Activated CD8-positive, alpha-beta memory T cell treated with anti-CD3 and anti-CD28 coated beads, Interleukin-2, amount 10 ng/mL, durations not matched to agents 7 days and 5 days (primary cell): ENCODE measurements around the gene PPM1J. TPM values are rescaled to one million over a fixed set of nuclear protein-coding genes. Genes with fewer than 3 reads are reported as not detected.

Experiments
- ATAC-seq: fragments of 150-1000 bp; cut with Tn5 transposase; one replicate; pipeline ENCODE4 v1.10.0; 2021; ENCODE audit warnings: moderate library complexity
- CTCF ChIA-PET: fragments of 350-600 bp; sonication (Branson Sonifier 250); formaldehyde crosslinking; loops from one replicate; lab custom pipeline; 2021; ENCODE audit warnings: antibody characterized with exemption; lab: Charles Lee
- DNase-seq: peaks from one replicate; pipeline ENCODE4 v3.0.0-alpha.2; 2020
- H3K27ac Mint-ChIP-seq: one replicate; pipeline ENCODE4 v1.8.0; 2021; ENCODE audit warnings: mild to moderate bottlenecking, mixed read lengths
- H3K27me3 Mint-ChIP-seq: one replicate; pipeline ENCODE4 v1.8.0; 2021; ENCODE audit warnings: mixed read lengths
- H3K36me3 Mint-ChIP-seq: one replicate; pipeline ENCODE4 v1.8.0; 2021; ENCODE audit warnings: mild to moderate bottlenecking, mixed read lengths
- H3K4me1 Mint-ChIP-seq: one replicate; pipeline ENCODE4 v1.8.0; 2021; ENCODE audit warnings: mixed read lengths
- H3K4me3 Mint-ChIP-seq: one replicate; pipeline ENCODE4 v1.8.0; 2021; ENCODE audit warnings: mild to moderate bottlenecking, moderate library complexity, mixed read lengths
- H3K9me3 Mint-ChIP-seq: one replicate; pipeline ENCODE4 v1.8.0; 2022; ENCODE audit warnings: low read depth, mixed read lengths
- total RNA-seq, 2 experiments: library from RNA; stranded (reverse); gene quantifications; one replicate each; pipeline ENCODE4 v1.2.3, GENCODE V29; 2021

PPM1J gene
- total RNA-seq, 2 experiments from 2014 or later: 0.26 TPM; not detected in 1

GRCh38 chr1:112666946-112667345 is 48.2 kb downstream of the PPM1J start:
- Mint-ChIP-seq H3K9me3 (no peaks in the 10 kb centered on the region), H3K4me1 (peaks cover 33% of the 10 kb centered on the region), H3K4me3 (no peak overlapping the region), H3K27ac (peak overlapping the region; percentile 58), H3K36me3 (peaks cover 74% of the 10 kb centered on the region), H3K27me3 (no peaks in the 10 kb centered on the region)
- CTCF ChIA-PET: no interaction called here
- DNase-seq (no peak), ATAC-seq (no peak)

DNA sequence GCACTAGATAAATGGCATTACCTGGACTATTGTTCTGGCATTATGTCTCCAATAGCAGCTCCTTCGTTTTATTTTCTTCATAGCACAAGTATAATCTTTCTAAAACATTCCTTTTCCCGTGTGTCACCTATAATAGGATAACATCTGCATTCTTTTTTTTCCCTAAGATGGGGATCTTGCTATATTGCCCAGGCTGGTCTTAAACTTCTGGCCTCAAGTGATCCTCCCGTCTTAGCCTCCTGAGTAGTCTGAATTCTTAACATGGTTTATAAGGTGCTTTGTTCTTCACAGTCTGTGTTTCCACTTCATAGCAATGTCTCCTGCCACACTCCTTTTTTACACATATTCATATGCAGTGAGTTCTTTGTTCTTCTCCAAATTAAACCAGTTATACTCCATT is 49.3 kb downstream of the PPM1J start:
- peaks cover 33% of the 10 kb centered on the region for H3K4me1 Mint-ChIP-seq
- peaks cover 72% of the 10 kb centered on the region for H3K36me3 Mint-ChIP-seq
- no peak overlapping the region for H3K27ac Mint-ChIP-seq
- CTCF ChIA-PET: interaction anchor here (0.9 kb wide), 1 partner anchor 42 kb away, joined by 4 read pairs; no protein-coding TSS in a partner anchor
- no peaks in the 10 kb centered on the region for H3K9me3 Mint-ChIP-seq
- DNase-seq (no peak), ATAC-seq (no peak)
- H3K27me3 Mint-ChIP-seq: no peaks in the 10 kb centered on the region
- H3K4me3 Mint-ChIP-seq: no peak overlapping the region

Other genes starting within 250 kb of the PPM1J start
- gene WNT2B, start 206.4 kb downstream of the PPM1J start, total RNA-seq: under 1 TPM; 0.07 to 0.12 TPM
- gene ST7L, start 96.2 kb downstream of the PPM1J start, total RNA-seq: 10 to 100 TPM; 13.2 to 18.9 TPM
- 100 to 1,000 TPM; 293 to 301 TPM for gene CAPZA1, start 95.5 kb downstream of the PPM1J start, total RNA-seq
- 100 to 1,000 TPM; 112 to 171 TPM for gene MOV10, start 40.7 kb downstream of the PPM1J start, total RNA-seq
- gene RHOC, start 8.2 kb downstream of the PPM1J start, total RNA-seq: 100 to 1,000 TPM; 105 to 130 TPM
- gene SLC16A1, start 240.9 kb upstream of the PPM1J start, total RNA-seq: 10 to 100 TPM; 47.6 to 57.3 TPM